SW 1271 (cell line): Measurements from ENCODE around the gene TBC1D17.

Source experiments
- DNase-seq, 2 experiments: peaks; one replicate each; lab custom pipeline; 2025; lab: John Stamatoyannopoulos, UW

The TBC1D17 gene

GRCh38 chr19:49877020-49877878, at the start of gene TBC1D17, which contains the start of gene AKT1S1:
TSS of gene TBC1D17 (plus strand) at chr19:49877702. CDS start at chr19:49877724, 22 bp downstream.
TSS of gene AKT1S1 (minus strand) at chr19:49877355. CDS start at chr19:49873295, 4,060 bp downstream.
- DNase-seq = peak; percentile 94 to 98

- no peak for DNase-seq
Observed at GRCh38 chr19:49829200-49829599, 48.3 kb upstream of the TBC1D17 start.

GRCh38 chr19:49829721-49830120, 47.8 kb upstream of the TBC1D17 start:
- no peak for DNase-seq

GRCh38 chr19:49830766-49831165, 46.7 kb upstream of the TBC1D17 start:
- DNase-seq = no peak

- no peak for DNase-seq
Observed at GRCh38 chr19:49831592-49831991, 45.9 kb upstream of the TBC1D17 start.

GRCh38 chr19:49832556-49832955, 44.9 kb upstream of the TBC1D17 start:
- DNase-seq = no peak

- DNase-seq = no peak
Observed at GRCh38 chr19:49833599-49833998, 43.9 kb upstream of the TBC1D17 start.

GRCh38 chr19:49835562-49835961, 41.9 kb upstream of the TBC1D17 start:
- DNase-seq = no peak

- DNase-seq = no peak
Observed at GRCh38 chr19:49836176-49837008, 41.1 kb upstream of the TBC1D17 start.

- no peak for DNase-seq
Observed at GRCh38 chr19:49837009-49837310, 40.5 kb upstream of the TBC1D17 start.

GRCh38 chr19:49837425-49837824, 40.1 kb upstream of the TBC1D17 start:
- no peak for DNase-seq

- no peak for DNase-seq
Observed at GRCh38 chr19:49838885-49839588, 38.5 kb upstream of the TBC1D17 start.

- no peak for DNase-seq
Observed at GRCh38 chr19:49839713-49840112, 37.8 kb upstream of the TBC1D17 start.

- DNase-seq = no peak
Observed at GRCh38 chr19:49840321-49840720, 37.2 kb upstream of the TBC1D17 start.

- DNase-seq = no peak
Observed at GRCh38 chr19:49840736-49841249, 36.7 kb upstream of the TBC1D17 start.

- DNase-seq = no peak
Observed at GRCh38 chr19:49843265-49843664, 34.2 kb upstream of the TBC1D17 start.

GRCh38 chr19:49844138-49845095, 33.1 kb upstream of the TBC1D17 start:
- no peak for DNase-seq

GRCh38 chr19:49845414-49845813, 32.1 kb upstream of the TBC1D17 start:
- no peak for DNase-seq

GRCh38 chr19:49846408-49846807, 31.1 kb upstream of the TBC1D17 start:
- DNase-seq = no peak

- peak in 1 of 2 experiments; percentile 29 for DNase-seq
Observed at GRCh38 chr19:49847731-49848696, 29.5 kb upstream of the TBC1D17 start.
